ENCODE measurements around the gene ASPSCR1. TPM values are rescaled to one million over a fixed set of nuclear protein-coding genes. Genes with fewer than 3 reads are reported as not detected.

ASPSCR1 gene
- total and polyA plus RNA-seq, 2 of the 8 experiments (the other 6 are each of a cell fraction or from before 2014, with no cell fraction given), result 33.3 to 43.7 TPM

GRCh38 chr17:81961087-81961511 is 16.3 kb upstream of the ASPSCR1 start, which contains the start of gene NOTUM:
TSS of gene NOTUM (minus strand) at chr17:81961187. CDS start at chr17:81960909, 278 bp downstream.
- no peak within 1 kb of the TSS for H4K91ac ChIP-seq (replicated peaks; ENCODE audit: insufficient read length, low read length)
- peak within 1 kb of the TSS in 3 of 4 experiments; percentile 10 to 53 (median 14); a peak in 5 of 8 replicates for H3K4me3 ChIP-seq (ENCODE audit: extremely low read depth in 1 of 4, insufficient read depth in 2 of 4, low read depth in 3 of 4, low read length in 4 of 4)
- no peak within 1 kb of the TSS for H3K27ac ChIP-seq (ENCODE audit: low read depth, low read length)
- H3K4me2 ChIP-seq (ENCODE audit: insufficient read depth in 1 of 2, low read depth in 2 of 2, low read length in 2 of 2), result peak within 1 kb of the TSS; percentile 31 to 76
- DNase-seq (ENCODE audit: low read depth in 1 of 2, low spot score in 2 of 2), result peak in 1 of 2 experiments; percentile 70
- POLR2A ChIA-PET (ENCODE audit: partially characterized antibody), result interaction anchor here (1.3 to 3.0 kb wide), 3 partner anchors 24 to 59 kb away, joined by 3 to 14 read pairs (median 10); partner anchors contain the start of gene PYCR1
- H3K79me2 ChIP-seq (ENCODE audit: control insufficient read depth in 1 of 2, insufficient read depth in 2 of 2, low read length in 2 of 2), result no peaks in the 10 kb centered on the region
- CTCF ChIA-PET (ENCODE audit: partially characterized antibody), result interaction anchor here (0.6 to 5.1 kb wide), 9 partner anchors 10 to 74 kb away, joined by 3 to 22 read pairs (median 5); partner anchors contain the start of gene ASPSCR1
- H3K14ac ChIP-seq (ENCODE audit: insufficient read length), result no peak within 1 kb of the TSS
- H4K8ac ChIP-seq (ENCODE audit: extremely low read depth, insufficient read depth, low read length), result peak within 1 kb of the TSS; percentile 80; the same call in 1 of the 2 replicates
- no peak within 1 kb of the TSS for H3K9ac ChIP-seq (replicated peaks in 1 of 4; ENCODE audit: extremely low read depth in 1 of 4, low read depth in 3 of 4, low read length in 3 of 4)
- no peak within 1 kb of the TSS for H2BK120ac ChIP-seq (replicated peaks; ENCODE audit: low read depth, low read length)
- TF ChIP-seq CEBPB (IDR thresholded peaks at IDR 0.05; ENCODE audit: low read depth, low read length) (no peak), CTCF (IDR thresholded peaks at IDR 0.05; ENCODE audit: control extremely low read depth in 1 of 3, insufficient read depth in 1 of 3, low read depth in 1 of 3, low read length in 3 of 3) (peak; percentile 14 to 55 (median 46)), RAD21 (IDR thresholded peaks at IDR 0.05 in 1 of 2, conservative IDR thresholded peaks at IDR 0.05 in 1 of 2; ENCODE audit: low read depth in 2 of 2, low read length in 2 of 2) (peak in 1 of 2 experiments; percentile 29; a peak in 2 of 4 replicates)
- no peak within 1 kb of the TSS for H2AFZ ChIP-seq (ENCODE audit: low read length)
- H3K27me3 ChIP-seq (replicated peaks in 1 of 4; ENCODE audit: control insufficient read depth in 3 of 4, extremely low read depth in 1 of 4, insufficient read depth in 3 of 4, low read length in 3 of 4), result peaks cover 46 to 85% (median 68%) of the 10 kb centered on the region in 4 experiments
- no peak within 1 kb of the TSS; the same call in 1 of the 2 replicates for H3K18ac ChIP-seq (ENCODE audit: extremely low read depth, low read length)
- no peak within 1 kb of the TSS; the same call in 1 of the 2 replicates for H2BK15ac ChIP-seq (ENCODE audit: low read length)
- no peak for FAIRE-seq
- WGBS, 2 experiments (ENCODE audit: extremely low coverage in 1 of 2, insufficient coverage in 1 of 2, insufficient read length in 1 of 2, insufficient replicate concordance in 2 of 2, low coverage in 1 of 2, low lambda C conversion rate in 2 of 2, missing lambda C conversion rate in 1 of 2), result 0% methylated on average over 4 of the region's 65 CpGs; no CpG with 5 or more reads in 1 of the 2 experiments
- no peak within 1 kb of the TSS for H3K56ac ChIP-seq (replicated peaks; ENCODE audit: insufficient read length, low read depth, low read length)
- no peak within 1 kb of the TSS for H3K23ac ChIP-seq (ENCODE audit: insufficient read length)
- H3K9me3 ChIP-seq (ENCODE audit: insufficient read depth in 2 of 2, low read depth in 1 of 2, low read length in 1 of 2), result no peaks in the 10 kb centered on the region
- no peak within 1 kb of the TSS for H2AK5ac ChIP-seq (ENCODE audit: low read depth, low read length)
- H3K36me3 ChIP-seq (ENCODE audit: control insufficient read depth in 2 of 4, insufficient read depth in 4 of 4, low read length in 3 of 4), result peaks cover 0 to 13% (median 0%) of the 10 kb centered on the region in 4 experiments; a peak in 1 of 8 replicates
- H3K79me1 ChIP-seq (ENCODE audit: low read depth, low read length), result no peaks in the 10 kb centered on the region
- H2BK5ac ChIP-seq (ENCODE audit: low read depth, low read length), result no peak within 1 kb of the TSS
- no peak within 1 kb of the TSS; the same call in 1 of the 2 replicates for H2BK12ac ChIP-seq (ENCODE audit: low read depth, low read length)
- H3K4me1 ChIP-seq (replicated peaks in 1 of 4; ENCODE audit: control insufficient read depth in 3 of 4, insufficient read depth in 4 of 4, low read length in 3 of 4), result peaks cover 0 to 6% (median 1%) of the 10 kb centered on the region in 4 experiments; a peak in 4 of 7 replicates
- H3K23me2 ChIP-seq (ENCODE audit: low read depth, low read length), result peaks cover 4% of the 10 kb centered on the region; the same call in 1 of the 2 replicates
- no peak within 1 kb of the TSS for H3K4ac ChIP-seq (replicated peaks; ENCODE audit: insufficient read length, low read depth, low read length)
- peaks cover 2 to 3% of the 10 kb centered on the region in 2 experiments for H4K20me1 ChIP-seq (replicated peaks in 1 of 2; ENCODE audit: control insufficient read depth in 1 of 2, insufficient read depth in 2 of 2, low read length in 2 of 2)
- H2BK20ac ChIP-seq (ENCODE audit: low read length), result no peak within 1 kb of the TSS
- no peak within 1 kb of the TSS for H4K5ac ChIP-seq (ENCODE audit: insufficient read length, low read depth, low read length)
